Adrenal gland (tissue), 12 donors: ENCODE results near the gene TDRD3. TPM values are rescaled to one million over a fixed set of nuclear protein-coding genes. Genes with fewer than 3 reads are reported as not detected.

ENCODE experiments used
- DNase-seq, 7 donors: peaks; one replicate each; pipeline ENCODE4 v3.0.0-alpha.2; 2019 to 2020
- H3K27ac ChIP-seq, 5 donors: fragments of 200-600 bp; sonication (generic) in 4 of 5; 1 replicate in 3 of 5; 2 replicates in 2 of 5; pipeline versions ENCODE4 v1.5.1 to v1.8.0; 2016 to 2020; ENCODE audit warnings: mild to moderate bottlenecking in 1 of 5
- H3K27me3 ChIP-seq: fragments of 200-600 bp; 2 replicates; pipeline ENCODE4 v1.8.0; 2021
- H3K36me3 ChIP-seq, 2 donors: fragments of 200-600 bp; replicated peaks in 1 of 2; 1 replicate in 1 of 2; 2 replicates in 1 of 2; pipeline versions ENCODE4 v1.5.1 to v1.8.0; 2018 to 2022
- H3K4me1 ChIP-seq, 2 donors: fragments of 200-600 bp; replicated peaks in 1 of 2; 1 replicate in 1 of 2; 2 replicates in 1 of 2; pipeline versions ENCODE4 v1.5.1 to v1.8.0; 2018 to 2021
- H3K4me3 ChIP-seq, 4 donors: fragments of 200-600 bp; sonication (generic) in 3 of 4; one replicate each; pipeline ENCODE4 v1.5.1; 2016 to 2018
- H3K9me3 ChIP-seq, 3 donors: fragments of 200-600 bp; sonication (generic) in 1 of 3; replicated peaks in 1 of 3; 1 replicate in 2 of 3; 2 replicates in 1 of 3; pipeline versions ENCODE4 v1.5.1 to v1.8.0; 2016 to 2021
- CTCF ChIP-seq, 6 experiments: fragments of 450-650 bp in 4 of 6; fragments of 200-600 bp in 2 of 6; sonication (generic) in 1 of 6; IDR thresholded peaks; 1 replicate in 5 of 6; 2 replicates in 1 of 6; pipeline versions ENCODE4 v1.5.1 to v1.8.0; 2016 to 2021; ENCODE audit warnings: antibody characterized with exemption in 6 of 6, mild to moderate bottlenecking in 2 of 6, moderate library complexity in 1 of 6
- POLR2A ChIP-seq, 2 donors: fragments of 450-650 bp; IDR thresholded peaks; one replicate each; pipeline ENCODE4 v1.6.1; 2017; ENCODE audit warnings: antibody characterized with exemption in 2 of 2, mild to moderate bottlenecking in 2 of 2, moderate library complexity in 1 of 2
- WGBS, 4 donors: extraction: QIAGEN DNeasy Blood & Tissue Kit in 2 of 4; methylation state at CpG; one replicate each; pipeline versions ENCODE4 v1.1.5 to v1.1.7; 2013 to 2017; 5-methylcytosine and 5-hydroxymethylcytosine counted together
- intact Hi-C, 2 donors: fragments of 100-400 bp; cut with DNase I; formaldehyde crosslinking; loops; one replicate each; pipeline versions ENCODE4 v1.14.1 to v1.15.0; 2022 to 2023
- polyA plus RNA-seq, 3 donors: library from polyadenylated mRNA; stranded (reverse); fragments of 200-250 nt in 2 of 3; fragments of 350-450 nt in 1 of 3; fragmentation: Illumina TruSeq in 1 of 3; extraction: RNeasy Lipid Tissue Mini Kit (QIAGEN cat#74804) in 1 of 3; gene quantifications; one replicate each; pipeline ENCODE4 v1.2.3, GENCODE V29; 2013 to 2014
- total RNA-seq, 9 donors: library from RNA; depleted of rRNA in 4 of 9; stranded (reverse); fragments of >200 nt in 4 of 9; fragments of 120-200 nt in 1 of 9; fragmentation: NEBNext Ultra II Directional in 1 of 9; extraction: Animal tissue kit (Norgen Biotek cat#: 25700) in 1 of 9; gene quantifications; one replicate each; pipeline versions ENCODE4 v1.1.0 to v1.2.4, GENCODE V29; 2013 to 2023
- donor health status: healthy with polysubstance abuse.
- donor health status: Bipolar disorder and iron deficiency.
- donor health status: DM: yes; HTN: yes; CAD: no.
- donor health status: DM: no; HTN: no; CAD: no.
- donor health status: DM: no; HTN: no; CAD: no.
- donor health status: DM: yes; HTN: yes; CAD: no.

The TDRD3 gene
- total and polyA plus RNA-seq, 12 donors, result 6.6 to 30.5 (median 21.6) TPM

GRCh38 chr13:60417734-60418133 lies 20.7 kb downstream of the TDRD3 start:
- Histone ChIP-seq H3K9me3 (no peaks in the 10 kb centered on the region), H3K4me1 (peaks cover 17 to 38% of the 10 kb centered on the region in 2 donors), H3K4me3 (no peak overlapping the region), H3K36me3 (no peaks in the 10 kb centered on the region), H3K27ac (no peak overlapping the region), H3K27me3 (no peaks in the 10 kb centered on the region)
- TF ChIP-seq POLR2A (IDR thresholded peaks at IDR 0.05), result no peak
- no peak for TF ChIP-seq CTCF (IDR thresholded peaks at IDR 0.05)
- intact Hi-C loops, result no loop called here
- 96 to 99% (median 98%) methylated on average over 2 of the region's 2 CpGs for WGBS, 4 donors
- no peak for DNase-seq

- 78 to 82% (median 80%) methylated on average over 2 of the region's 2 CpGs for WGBS, 4 donors
Observed at GRCh38 chr13:60418954-60419353, 21.9 kb downstream of the TDRD3 start.

GRCh38 chr13:60425332-60425731 lies 28.3 kb downstream of the TDRD3 start:
- intact Hi-C loops, result no loop called here

More at GRCh38 chr13:60418954-60419353, 21.9 kb downstream of the TDRD3 start:
- no peak overlapping the region for H3K27ac ChIP-seq
- no peak for TF ChIP-seq POLR2A (IDR thresholded peaks at IDR 0.05)
- TF ChIP-seq CTCF (IDR thresholded peaks at IDR 0.05), result no peak
- no peak overlapping the region for H3K4me3 ChIP-seq
- H3K4me1 ChIP-seq, result peaks cover 11 to 26% of the 10 kb centered on the region in 2 donors
- H3K36me3 ChIP-seq, result no peaks in the 10 kb centered on the region
- DNase-seq, result no peak
- no peaks in the 10 kb centered on the region for H3K9me3 ChIP-seq
- H3K27me3 ChIP-seq, result no peaks in the 10 kb centered on the region
- intact Hi-C loops, result no loop called here

GRCh38 chr13:60426075-60426474 lies 29.1 kb downstream of the TDRD3 start:
- H3K9me3 ChIP-seq, result no peaks in the 10 kb centered on the region
- no peak overlapping the region for H3K27ac ChIP-seq
- no peaks in the 10 kb centered on the region for H3K27me3 ChIP-seq
- H3K4me3 ChIP-seq, result no peak overlapping the region
- H3K4me1 ChIP-seq, result no peaks in the 10 kb centered on the region
- intact Hi-C loops, result no loop called here
- no peaks in the 10 kb centered on the region for H3K36me3 ChIP-seq
- WGBS, 4 donors, result 68 to 89% (median 80%) methylated on average over 1 of the region's 1 CpG
- no peak for DNase-seq
- TF ChIP-seq POLR2A (IDR thresholded peaks at IDR 0.05) (no peak), CTCF (IDR thresholded peaks at IDR 0.05) (no peak)

More at GRCh38 chr13:60425332-60425731, 28.3 kb downstream of the TDRD3 start:
- TF ChIP-seq POLR2A (IDR thresholded peaks at IDR 0.05), result no peak
- no peak for TF ChIP-seq CTCF (IDR thresholded peaks at IDR 0.05)
- Histone ChIP-seq H3K36me3 (no peaks in the 10 kb centered on the region), H3K4me1 (no peaks in the 10 kb centered on the region), H3K4me3 (no peak overlapping the region), H3K9me3 (no peaks in the 10 kb centered on the region), H3K27me3 (no peaks in the 10 kb centered on the region), H3K27ac (no peak overlapping the region)
- 92 to 96% (median 93%) methylated on average over 4 of the region's 4 CpGs for WGBS, 4 donors
- DNase-seq, result no peak
